GM12801 (cell line): ENCODE data around the gene TVP23C.

Experiments used
- CTCF ChIP-seq: IDR thresholded peaks from one replicate; pipeline ENCODE4 v1.5.1; 2011; ENCODE audit warnings: control low read depth; ENCODE audit not compliant: insufficient read length; ENCODE audit errors: extremely low read depth

The TVP23C gene

GRCh38 chr17:15492186-15492585 lies 71.1 kb downstream of the TVP23C start:
- TF ChIP-seq CTCF, result no peak

GRCh38 chr17:15490634-15491261 lies 72.5 kb downstream of the TVP23C start:
- TF ChIP-seq CTCF, result no peak

GRCh38 chr17:15488557-15488956 lies 74.7 kb downstream of the TVP23C start:
- TF ChIP-seq CTCF, result no peak

- TF ChIP-seq CTCF, result no peak
Measured at GRCh38 chr17:15485045-15485444, 78.2 kb downstream of the TVP23C start.

GRCh38 chr17:15483431-15483830 lies 79.9 kb downstream of the TVP23C start:
- no peak for TF ChIP-seq CTCF

GRCh38 chr17:15482476-15482875 lies 80.8 kb downstream of the TVP23C start:
- TF ChIP-seq CTCF, result no peak

- no peak for TF ChIP-seq CTCF
Measured at GRCh38 chr17:15481481-15481880, 81.8 kb downstream of the TVP23C start.
